ENCODE data around the gene FAM53A. TPM values are rescaled to one million over a fixed set of nuclear protein-coding genes. Genes with fewer than 3 reads are reported as not detected.

Gene FAM53A
- total and polyA plus RNA-seq, 10 of the 15 experiments (the other 5 are each of a cell fraction or from before 2014, with no cell fraction given): 0.02 to 0.87 (median 0.38) TPM; not detected in 2

GRCh38 chr4:1623400-1623799 is 60.7 kb downstream of the FAM53A start (continued):
- TF ChIP-seq, protein P1, sequence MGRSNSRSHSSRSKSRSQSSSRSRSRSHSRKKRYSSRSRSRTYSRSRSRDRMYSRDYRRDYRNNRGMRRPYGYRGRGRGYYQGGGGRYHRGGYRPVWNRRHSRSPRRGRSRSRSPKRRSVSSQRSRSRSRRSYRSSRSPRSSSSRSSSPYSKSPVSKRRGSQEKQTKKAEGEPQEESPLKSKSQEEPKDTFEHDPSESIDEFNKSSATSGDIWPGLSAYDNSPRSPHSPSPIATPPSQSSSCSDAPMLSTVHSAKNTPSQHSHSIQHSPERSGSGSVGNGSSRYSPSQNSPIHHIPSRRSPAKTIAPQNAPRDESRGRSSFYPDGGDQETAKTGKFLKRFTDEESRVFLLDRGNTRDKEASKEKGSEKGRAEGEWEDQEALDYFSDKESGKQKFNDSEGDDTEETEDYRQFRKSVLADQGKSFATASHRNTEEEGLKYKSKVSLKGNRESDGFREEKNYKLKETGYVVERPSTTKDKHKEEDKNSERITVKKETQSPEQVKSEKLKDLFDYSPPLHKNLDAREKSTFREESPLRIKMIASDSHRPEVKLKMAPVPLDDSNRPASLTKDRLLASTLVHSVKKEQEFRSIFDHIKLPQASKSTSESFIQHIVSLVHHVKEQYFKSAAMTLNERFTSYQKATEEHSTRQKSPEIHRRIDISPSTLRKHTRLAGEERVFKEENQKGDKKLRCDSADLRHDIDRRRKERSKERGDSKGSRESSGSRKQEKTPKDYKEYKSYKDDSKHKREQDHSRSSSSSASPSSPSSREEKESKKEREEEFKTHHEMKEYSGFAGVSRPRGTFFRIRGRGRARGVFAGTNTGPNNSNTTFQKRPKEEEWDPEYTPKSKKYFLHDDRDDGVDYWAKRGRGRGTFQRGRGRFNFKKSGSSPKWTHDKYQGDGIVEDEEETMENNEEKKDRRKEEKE (IDR thresholded peaks at IDR 0.05): no peak
- TF ChIP-seq POLR2A (IDR thresholded peaks at IDR 0.05; ENCODE audit: low read depth, low read length) (no peak), ESRRA (IDR thresholded peaks at IDR 0.05; ENCODE audit: low read length) (no peak), FOXK2 (IDR thresholded peaks at IDR 0.05) (no peak), JUND (IDR thresholded peaks at IDR 0.05; ENCODE audit: low read depth, low read length) (no peak), SRF (IDR thresholded peaks at IDR 0.05; ENCODE audit: low read depth in 2 of 2, low read length in 2 of 2) (no peak), ZNF207 (IDR thresholded peaks at IDR 0.05; ENCODE audit: borderline replicate concordance) (no peak), RCOR1 (conservative IDR thresholded peaks at IDR 0.05; ENCODE audit: low read depth, low read length) (no peak)

GRCh38 chr4:1622956-1623355 is 61.2 kb downstream of the FAM53A start:
- intact Hi-C loops (cut with micrococcal nuclease; ENCODE audit: unreplicated experiment) (no loop called here), in situ Hi-C loops (cut with MboI) (no loop called here)
- no peak overlapping the region for H3K27ac ChIP-seq (ENCODE audit: control insufficient read depth, insufficient read depth)
- H3K36me3 ChIP-seq (ENCODE audit: control insufficient read depth in 2 of 2, insufficient read depth in 2 of 2, low read length in 1 of 2): no peaks in the 10 kb centered on the region
- ATAC-seq (no peak), DNase-seq (ENCODE audit: low read depth, low spot score) (no peak), FAIRE-seq (no peak)
- no TSS peak for BruUV-seq (replicated peaks)
- no peaks in the 10 kb centered on the region for H4K20me1 ChIP-seq (ENCODE audit: control insufficient read depth, insufficient read depth)
- H3K4me3 ChIP-seq: no peak overlapping the region
- ChIA-PET CTCF (no interaction called here), RAD21 (ENCODE audit: unreplicated experiment) (no interaction called here), SMC1A (ENCODE audit: uncharacterized antibody, unreplicated experiment) (no interaction called here), POLR2A (no interaction called here)
- no peaks in the 10 kb centered on the region for H3K27me3 ChIP-seq (replicated peaks in 1 of 2; ENCODE audit: control insufficient read depth in 2 of 2, insufficient read depth in 2 of 2, low read length in 1 of 2)
- no peak overlapping the region for H3K9ac ChIP-seq (ENCODE audit: control insufficient read depth, insufficient read depth, low read length)
- no peak overlapping the region for H2AFZ ChIP-seq (ENCODE audit: control insufficient read depth, low read depth, low read length)
- no peaks in the 10 kb centered on the region for H3K4me1 ChIP-seq (ENCODE audit: control insufficient read depth, insufficient read depth, low read length)
- H3K9me3 ChIP-seq (replicated peaks; ENCODE audit: control insufficient read depth, insufficient read depth, low read length): peaks cover 3% of the 10 kb centered on the region; the same call in 1 of the 3 replicates
- H3K4me2 ChIP-seq (ENCODE audit: control insufficient read depth, insufficient read depth): no peak overlapping the region
- WGBS (ENCODE audit: insufficient coverage, insufficient replicate concordance, low lambda C conversion rate, missing lambda C conversion rate): 76% methylated on average over 13 of the region's 17 CpGs
- no peaks in the 10 kb centered on the region for H3K79me2 ChIP-seq (ENCODE audit: control insufficient read depth, insufficient read depth, low read length)
- no peak for TF ChIP-seq ZBED1 (IDR thresholded peaks at IDR 0.05; ENCODE audit: borderline replicate concordance)
- no peak for TF ChIP-seq TAF1 (IDR thresholded peaks at IDR 0.05; ENCODE audit: borderline replicate concordance, low read depth, low read length)
- TF ChIP-seq, protein P2, sequence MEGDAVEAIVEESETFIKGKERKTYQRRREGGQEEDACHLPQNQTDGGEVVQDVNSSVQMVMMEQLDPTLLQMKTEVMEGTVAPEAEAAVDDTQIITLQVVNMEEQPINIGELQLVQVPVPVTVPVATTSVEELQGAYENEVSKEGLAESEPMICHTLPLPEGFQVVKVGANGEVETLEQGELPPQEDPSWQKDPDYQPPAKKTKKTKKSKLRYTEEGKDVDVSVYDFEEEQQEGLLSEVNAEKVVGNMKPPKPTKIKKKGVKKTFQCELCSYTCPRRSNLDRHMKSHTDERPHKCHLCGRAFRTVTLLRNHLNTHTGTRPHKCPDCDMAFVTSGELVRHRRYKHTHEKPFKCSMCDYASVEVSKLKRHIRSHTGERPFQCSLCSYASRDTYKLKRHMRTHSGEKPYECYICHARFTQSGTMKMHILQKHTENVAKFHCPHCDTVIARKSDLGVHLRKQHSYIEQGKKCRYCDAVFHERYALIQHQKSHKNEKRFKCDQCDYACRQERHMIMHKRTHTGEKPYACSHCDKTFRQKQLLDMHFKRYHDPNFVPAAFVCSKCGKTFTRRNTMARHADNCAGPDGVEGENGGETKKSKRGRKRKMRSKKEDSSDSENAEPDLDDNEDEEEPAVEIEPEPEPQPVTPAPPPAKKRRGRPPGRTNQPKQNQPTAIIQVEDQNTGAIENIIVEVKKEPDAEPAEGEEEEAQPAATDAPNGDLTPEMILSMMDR (IDR thresholded peaks at IDR 0.05 in 2 of 3, conservative IDR thresholded peaks at IDR 0.05 in 1 of 3; ENCODE audit: control insufficient read depth in 2 of 3, extremely low read depth in 1 of 3, insufficient read depth in 1 of 3, low read depth in 3 of 3, low read length in 3 of 3): no peak
- TF ChIP-seq ZNF217 (IDR thresholded peaks at IDR 0.05): no peak
- no peak for TF ChIP-seq TCF12 (IDR thresholded peaks at IDR 0.05; ENCODE audit: low read depth, low read length)
- TF ChIP-seq HDAC6 (IDR thresholded peaks at IDR 0.05; ENCODE audit: unreplicated experiment): no peak
- no peak for TF ChIP-seq NFIC (IDR thresholded peaks at IDR 0.05; ENCODE audit: low read depth, low read length)
- no peak for TF ChIP-seq ETV6 (conservative IDR thresholded peaks at IDR 0.05 in 1 of 2, IDR thresholded peaks at IDR 0.05 in 1 of 2; ENCODE audit: borderline replicate concordance in 1 of 2, low read depth in 1 of 2)
- TF ChIP-seq SUZ12 (IDR thresholded peaks at IDR 0.05; ENCODE audit: unreplicated experiment): no peak
- no peak for TF ChIP-seq POU2F2 (IDR thresholded peaks at IDR 0.05; ENCODE audit: borderline replicate concordance, low read depth, low read length)
- no peak for TF ChIP-seq NFYA (IDR thresholded peaks at IDR 0.05; ENCODE audit: borderline replicate concordance, low read depth, low read length)
- no peak for TF ChIP-seq CHD2 (IDR thresholded peaks at IDR 0.05; ENCODE audit: borderline replicate concordance, low read depth, low read length)

All from GM12878 (cell line).